HG03442 (cell line): ENCODE measurements around the gene PTGR3.

Source experiments
- ATAC-seq: cut with Tn5 transposase; IDR thresholded peaks from one replicate; pipeline ENCODE4 v1.9.1; 2021; ENCODE audit warnings: mild to moderate bottlenecking, moderate library complexity; ENCODE audit not compliant: unreplicated experiment

PTGR3 gene

GRCh38 chr18:75238100-75238499 lies 29.2 kb upstream of the PTGR3 start:
- ATAC-seq = no peak

- ATAC-seq = no peak
Measured at GRCh38 chr18:75235896-75236295, 27.0 kb upstream of the PTGR3 start.

GRCh38 chr18:75234901-75235300 lies 26.0 kb upstream of the PTGR3 start:
- no peak for ATAC-seq

DNA sequence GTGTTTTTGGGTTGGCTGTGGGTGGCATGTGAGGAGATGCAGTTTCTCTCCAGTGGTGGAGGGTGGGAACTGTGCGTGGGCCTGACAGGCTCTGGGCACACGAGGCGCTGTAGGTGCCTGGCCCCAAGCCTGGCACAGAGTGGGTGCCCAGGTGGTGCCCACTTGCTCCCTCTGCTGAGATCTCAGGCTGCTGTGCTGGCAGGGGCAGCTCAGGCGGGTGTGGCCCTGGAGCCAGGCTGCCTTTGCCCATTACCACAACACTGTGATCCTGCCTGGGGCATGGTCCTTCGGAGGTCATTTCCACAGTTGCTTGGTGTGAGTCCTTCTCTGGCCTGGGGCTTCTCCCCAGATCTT lies 22.1 kb upstream of the PTGR3 start:
- no peak for ATAC-seq

- ATAC-seq = no peak
Measured at GRCh38 chr18:75230163-75231052, 21.5 kb upstream of the PTGR3 start.

GRCh38 chr18:75229437-75229836 lies 20.5 kb upstream of the PTGR3 start:
- ATAC-seq = no peak

- ATAC-seq = no peak
Measured at GRCh38 chr18:75228967-75229366, 20.0 kb upstream of the PTGR3 start.

DNA sequence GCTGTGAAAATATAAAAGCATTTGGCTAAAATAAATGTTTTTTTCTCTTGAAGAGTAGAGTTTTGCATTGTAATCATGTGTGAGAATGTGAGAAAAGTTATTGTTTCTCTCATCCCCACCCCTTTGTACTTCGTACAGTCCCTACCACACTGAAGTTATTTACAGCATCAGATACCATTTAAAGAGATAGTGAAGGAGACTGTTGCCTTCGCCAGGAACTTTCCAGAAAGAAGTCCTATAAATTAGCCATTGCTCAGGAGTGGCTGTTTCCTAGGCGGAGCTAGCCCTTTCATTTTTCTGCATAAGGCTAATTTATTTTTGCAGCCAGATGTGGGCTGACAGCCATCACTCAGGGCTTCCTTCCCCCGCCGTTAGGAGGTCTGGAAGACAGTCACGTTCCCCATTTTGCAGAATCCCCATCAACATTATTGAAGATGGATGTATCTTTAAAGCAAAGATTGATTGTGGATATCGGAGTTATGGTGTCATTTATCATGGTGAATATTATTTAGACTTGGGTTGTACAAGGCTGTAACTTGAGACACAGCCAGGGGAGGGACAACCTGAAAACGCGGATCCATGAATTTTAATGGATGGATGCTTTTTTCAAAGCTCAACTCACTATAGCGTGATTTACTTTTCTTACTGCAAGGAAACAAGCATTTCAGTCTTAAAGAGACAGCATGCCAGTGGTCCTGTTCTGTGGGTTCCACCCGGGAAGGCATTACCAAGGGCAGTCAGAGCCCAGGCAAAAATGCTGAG lies 18.8 kb upstream of the PTGR3 start:
- ATAC-seq = no peak

- no peak for ATAC-seq
Measured at GRCh38 chr18:75226956-75227316, 18.0 kb upstream of the PTGR3 start.

DNA sequence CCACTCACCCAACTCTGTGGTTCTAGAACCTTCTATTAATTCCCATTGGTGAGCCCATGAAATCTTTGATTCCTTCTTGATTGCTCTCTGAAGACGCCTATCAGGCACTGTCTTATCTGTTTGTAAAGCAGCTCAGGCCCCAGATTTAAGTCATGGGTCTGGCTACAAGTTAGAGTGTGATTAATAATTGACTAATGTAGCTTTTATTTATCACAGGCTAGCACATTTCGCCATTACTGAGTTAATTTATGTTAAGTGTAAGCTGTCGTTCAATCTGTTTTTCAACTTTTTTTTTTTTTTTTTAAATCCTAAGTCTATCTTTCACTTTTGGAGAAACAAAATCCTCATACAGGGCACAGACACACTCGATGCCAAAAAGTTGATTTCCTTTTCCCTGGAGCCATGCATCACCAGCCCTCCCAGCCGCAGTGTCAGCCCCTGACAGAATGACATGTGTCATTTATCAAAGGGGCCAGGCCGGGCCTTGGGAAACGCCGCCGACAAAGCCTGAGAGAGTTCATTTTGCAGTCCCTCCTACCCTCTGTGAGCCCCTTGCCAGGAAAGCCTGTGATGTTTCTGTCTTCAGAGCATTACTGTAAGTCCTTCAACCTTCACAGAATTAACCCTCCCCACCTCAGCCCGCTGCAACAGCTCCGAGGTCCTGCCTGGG lies 17.5 kb upstream of the PTGR3 start:
- no peak for ATAC-seq

GRCh38 chr18:75223687-75224347 lies 14.9 kb upstream of the PTGR3 start:
- no peak for ATAC-seq

DNA sequence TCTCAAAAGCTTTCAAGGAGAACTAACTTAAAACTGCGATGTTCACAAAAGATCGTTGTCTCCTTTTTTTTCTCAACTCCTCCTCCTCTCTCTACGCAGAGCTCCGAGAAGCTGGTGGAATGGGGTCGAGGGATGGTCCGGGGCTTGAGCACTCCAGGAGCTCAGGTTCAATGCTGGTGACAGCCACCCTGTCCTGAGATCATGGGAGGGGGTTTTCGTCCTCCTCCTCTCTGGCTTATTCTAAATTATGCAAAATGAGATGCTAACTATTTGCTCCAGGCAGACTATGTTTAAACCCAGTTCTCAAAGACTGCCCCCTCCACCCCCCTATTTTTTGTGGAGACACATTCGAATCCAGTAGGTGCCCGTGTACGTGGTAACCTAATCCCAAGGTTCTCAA lies 13.5 kb upstream of the PTGR3 start:
- ATAC-seq = no peak

DNA sequence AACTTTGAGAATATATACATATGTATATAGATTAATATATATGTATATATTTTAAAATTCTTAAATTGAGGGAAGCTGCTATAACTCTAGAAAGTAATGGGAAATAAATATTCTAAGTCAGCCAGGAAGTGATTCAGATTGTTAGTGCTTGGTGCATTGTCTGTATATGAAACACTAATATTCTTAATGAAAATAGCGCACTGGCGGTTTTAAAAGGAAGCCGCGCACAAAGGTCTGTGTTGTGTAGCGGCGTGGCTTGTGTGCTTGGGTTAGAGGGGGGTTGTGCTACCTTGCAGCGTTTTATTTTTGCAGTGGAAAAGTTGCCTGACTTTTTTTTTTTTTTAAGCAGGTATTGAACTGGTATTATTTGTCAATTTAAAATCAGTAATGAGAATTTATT lies 13.0 kb upstream of the PTGR3 start:
- no peak for ATAC-seq

DNA sequence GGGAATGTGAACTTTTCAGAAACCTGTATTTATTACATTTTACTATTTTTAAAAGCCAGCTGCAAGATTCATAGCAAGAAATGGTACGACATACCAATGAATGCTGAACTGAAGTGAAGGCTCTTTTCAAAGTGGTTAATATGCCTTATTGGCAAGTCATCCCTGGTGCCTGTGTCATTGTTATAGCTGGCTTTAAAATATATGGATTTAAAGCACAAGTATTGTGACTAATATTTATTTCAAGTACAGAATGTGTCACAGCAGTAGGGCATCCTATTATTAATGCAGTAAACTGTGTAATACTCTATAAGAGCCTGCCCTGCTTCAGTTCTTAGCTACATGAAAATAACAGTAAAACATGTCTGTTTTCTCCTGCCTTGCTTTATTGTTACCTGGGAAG lies 12.5 kb upstream of the PTGR3 start:
- ATAC-seq = no peak

DNA sequence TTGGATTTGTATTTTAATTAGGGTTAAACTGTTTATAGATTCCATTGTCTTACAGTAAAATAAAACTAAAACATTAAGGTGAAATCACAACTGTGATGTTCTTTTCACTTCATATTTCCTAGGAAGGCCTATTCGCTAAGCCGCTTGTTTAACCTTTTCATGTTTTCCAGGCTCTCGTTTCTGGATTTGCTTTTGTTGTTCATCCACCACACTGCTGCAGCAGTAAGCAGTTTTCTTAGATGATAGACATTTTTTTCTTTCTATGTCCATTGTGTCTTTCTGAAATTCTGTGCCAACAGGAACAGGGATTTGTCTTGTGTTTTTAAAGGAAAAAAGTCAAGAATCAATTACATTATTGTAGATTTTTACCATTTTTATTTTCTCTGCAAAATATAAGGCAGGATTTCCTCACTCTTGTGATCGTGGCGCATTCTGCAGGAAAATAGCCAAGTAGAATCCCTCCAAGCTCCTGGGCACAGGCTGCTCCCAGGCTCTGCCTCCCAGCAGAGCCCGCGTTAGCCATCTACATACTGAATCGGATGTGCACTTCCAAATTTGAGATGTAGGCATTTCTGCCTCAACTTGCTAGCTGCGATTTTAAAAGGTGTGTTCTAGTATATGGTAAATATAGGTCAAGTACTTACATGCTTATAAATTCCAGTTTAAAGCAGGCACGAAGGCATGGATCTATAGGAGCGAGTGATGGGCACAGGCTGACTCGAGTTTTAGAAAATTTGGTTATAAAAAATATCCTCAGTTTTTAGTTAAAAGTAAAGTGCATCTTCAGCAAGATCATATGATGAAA lies 11.8 kb upstream of the PTGR3 start:
- ATAC-seq = no peak

- ATAC-seq = no peak
Measured at GRCh38 chr18:75219745-75220375, 10.9 kb upstream of the PTGR3 start.

DNA sequence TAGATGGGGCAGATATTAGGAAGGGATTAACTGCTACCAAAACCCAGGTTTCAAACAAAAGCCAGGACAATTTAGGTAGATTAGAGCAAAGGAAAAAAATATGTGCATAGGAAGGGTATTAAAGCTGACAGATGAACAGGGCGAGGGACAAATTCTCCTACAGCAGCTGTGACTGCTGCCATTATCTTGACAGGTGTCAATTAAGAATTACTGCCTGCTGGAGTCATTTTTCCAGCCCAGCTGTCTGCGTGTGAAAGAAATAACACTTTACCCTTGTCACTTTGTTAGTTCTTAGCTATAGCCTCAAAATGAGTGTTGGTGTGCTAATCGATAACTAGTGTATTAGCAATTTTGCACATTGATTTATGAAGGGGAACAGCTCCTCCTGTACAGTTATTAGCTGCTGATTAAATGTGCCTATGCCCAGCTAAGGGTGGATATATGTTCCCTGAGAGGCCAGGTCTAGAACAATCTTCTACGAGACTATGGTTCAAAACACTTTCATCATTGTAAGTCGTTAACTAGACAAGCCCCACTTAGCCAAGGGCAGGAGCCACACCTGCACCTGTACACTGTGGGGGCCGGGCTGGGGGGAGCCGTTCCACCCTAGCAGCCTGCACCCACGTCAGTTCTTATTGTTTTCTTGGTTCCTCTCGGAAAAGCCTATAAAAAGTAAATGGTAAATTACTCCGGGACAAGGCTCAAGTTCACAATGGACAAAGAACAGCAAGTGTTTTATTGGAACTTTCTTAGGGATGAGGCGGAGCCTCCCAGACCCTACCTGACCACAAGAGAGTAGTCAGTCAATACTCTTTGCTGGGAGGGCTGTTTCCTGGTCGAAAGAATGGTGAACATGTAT lies 9.4 kb upstream of the PTGR3 start:
- ATAC-seq = no peak

- no peak for ATAC-seq
Measured at GRCh38 chr18:75216911-75217689, 8.2 kb upstream of the PTGR3 start.
